SU-DHL-6 (cell line): ENCODE results near the gene SCML2.

Source experiments
- H2AFZ ChIP-seq: fragments of 200-600 bp; sonication (generic); 2 replicates; pipeline ENCODE4 v1.6.1; 2014; ENCODE audit warnings: low read depth, mild to moderate bottlenecking, moderate library complexity, mixed read lengths, antibody characterized with exemption, low read length; ENCODE audit not compliant: severe bottlenecking
- H3F3A ChIP-seq: fragments of 200-600 bp; shearing (Covaris generic); 2 replicates; pipeline ENCODE4 v1.6.0; 2016; ENCODE audit warnings: antibody characterized with exemption, mild to moderate bottlenecking; ENCODE audit not compliant: insufficient read depth
- H3K27ac ChIP-seq: fragments of 200-600 bp; sonication (generic); 2 replicates; pipeline ENCODE4 v1.5.1; 2016; ENCODE audit warnings: low read depth, mild to moderate bottlenecking, low read length, moderate library complexity, mixed read lengths
- H3K27me3 ChIP-seq: fragments of 200-600 bp; sonication (generic), shearing (Covaris generic); 2 replicates; pipeline ENCODE4 v1.6.0; 2014; ENCODE audit warnings: mild to moderate bottlenecking, low read length
- H3K36me3 ChIP-seq: fragments of 200-600 bp; sonication (generic); 2 replicates; pipeline ENCODE4 v1.6.1; 2014; ENCODE audit warnings: mild to moderate bottlenecking, low read length, mixed read lengths
- H3K4me2 ChIP-seq: fragments of 300-600, 200-600 bp; shearing (Covaris generic), sonication (generic); 2 replicates; pipeline ENCODE4 v1.6.0; 2014; ENCODE audit warnings: low read length, low read depth, mild to moderate bottlenecking; ENCODE audit not compliant: poor library complexity, severe bottlenecking
- H3K4me3 ChIP-seq: fragments of 200-600 bp; sonication (generic); 2 replicates; pipeline ENCODE4 v1.5.1; 2014; ENCODE audit warnings: antibody characterized with exemption, low read length, mild to moderate bottlenecking, mixed read lengths; ENCODE audit not compliant: insufficient read depth, poor library complexity, severe bottlenecking
- H3K79me2 ChIP-seq: fragments of 200-600 bp; sonication (generic); 2 replicates; pipeline ENCODE4 v1.6.1; 2014; ENCODE audit warnings: mild to moderate bottlenecking, low read length, moderate library complexity; ENCODE audit not compliant: insufficient read depth
- H3K9ac ChIP-seq: fragments of 200-600 bp; sonication (generic); 2 replicates; pipeline ENCODE4 v1.7.0; 2014; ENCODE audit warnings: mild to moderate bottlenecking, low read length
- H3K9me2 ChIP-seq: fragments of 200-600 bp; sonication (generic); replicated peaks from 2 replicates; pipeline ENCODE4 v1.6.1; 2014; ENCODE audit warnings: low read length; ENCODE audit not compliant: insufficient read depth
- H3K9me3 ChIP-seq: fragments of 200-600 bp; sonication (generic); 2 replicates; pipeline ENCODE4 v1.6.1; 2014; ENCODE audit warnings: low read length, mixed read lengths; ENCODE audit not compliant: insufficient read depth
- H4K20me1 ChIP-seq: fragments of 200-600 bp; sonication (generic); 2 replicates; pipeline ENCODE4 v1.6.1; 2014; ENCODE audit warnings: low read depth, mild to moderate bottlenecking, antibody characterized with exemption, low read length, moderate library complexity, mixed read lengths
- CTCF ChIP-seq: fragments of 200-600 bp; sonication (generic); IDR thresholded peaks from one replicate; pipeline ENCODE4 v1.5.1; 2017; ENCODE audit warnings: antibody characterized with exemption, mild to moderate bottlenecking, low read length, moderate library complexity; ENCODE audit not compliant: insufficient read depth, poor library complexity, severe bottlenecking
- EZH2phosphoT487 ChIP-seq: fragments of 200-600 bp; sonication (generic), shearing (Covaris generic); conservative IDR thresholded peaks from 2 replicates; pipeline ENCODE4 v1.6.1; 2018; ENCODE audit warnings: mild to moderate bottlenecking, antibody characterized with exemption, low read length, moderate library complexity, mixed read lengths

SCML2 gene

GRCh38 chrX:18368402-18368801 is 13.9 kb upstream of the SCML2 start:
- Histone ChIP-seq H2AFZ (no peak overlapping the region), H3K9me3 (no peaks in the 10 kb centered on the region)

GRCh38 chrX:18360867-18361266 is 6.4 kb upstream of the SCML2 start:
- no peaks in the 10 kb centered on the region for H3K36me3 ChIP-seq
- H2AFZ ChIP-seq = no peak overlapping the region
- no peaks in the 10 kb centered on the region for H3K27me3 ChIP-seq
- no peaks in the 10 kb centered on the region for H3K79me2 ChIP-seq
- TF ChIP-seq CTCF = no peak
- TF ChIP-seq EZH2phosphoT487 = no peak
- H3K9ac ChIP-seq = no peak overlapping the region
- H3K9me3 ChIP-seq = no peaks in the 10 kb centered on the region
- no peaks in the 10 kb centered on the region for H3K9me2 ChIP-seq
- no peaks in the 10 kb centered on the region for H4K20me1 ChIP-seq
- H3K27ac ChIP-seq = no peak overlapping the region
- H3F3A ChIP-seq = no peaks in the 10 kb centered on the region
- H3K4me2 ChIP-seq = no peak overlapping the region
- H3K4me3 ChIP-seq = no peak overlapping the region

More at GRCh38 chrX:18368402-18368801, 13.9 kb upstream of the SCML2 start:
- no peak overlapping the region for H3K4me2 ChIP-seq
- no peaks in the 10 kb centered on the region for H3F3A ChIP-seq
- H3K27me3 ChIP-seq = no peaks in the 10 kb centered on the region
- TF ChIP-seq CTCF (no peak), EZH2phosphoT487 (no peak)
- no peaks in the 10 kb centered on the region for H3K9me2 ChIP-seq
- H3K79me2 ChIP-seq = no peaks in the 10 kb centered on the region
- H3K4me3 ChIP-seq = no peak overlapping the region
- H3K9ac ChIP-seq = no peak overlapping the region
- no peak overlapping the region for H3K27ac ChIP-seq
- no peaks in the 10 kb centered on the region for H4K20me1 ChIP-seq
- H3K36me3 ChIP-seq = no peaks in the 10 kb centered on the region

GRCh38 chrX:18353931-18354368 is 538 bp downstream of the SCML2 start:
- H3K9me3 ChIP-seq = no peaks in the 10 kb centered on the region
- no peak overlapping the region for H2AFZ ChIP-seq
- no peaks in the 10 kb centered on the region for H3K27me3 ChIP-seq
- H3K4me2 ChIP-seq = no peak overlapping the region
- no peak overlapping the region for H3K27ac ChIP-seq
- no peak overlapping the region for H3K4me3 ChIP-seq
- TF ChIP-seq CTCF (no peak), EZH2phosphoT487 (no peak)
- no peaks in the 10 kb centered on the region for H3F3A ChIP-seq
- H3K9ac ChIP-seq = no peak overlapping the region
- H3K9me2 ChIP-seq = no peaks in the 10 kb centered on the region
- no peaks in the 10 kb centered on the region for H3K36me3 ChIP-seq
- H4K20me1 ChIP-seq = no peaks in the 10 kb centered on the region
- no peaks in the 10 kb centered on the region for H3K79me2 ChIP-seq

- no peak overlapping the region for H3K27ac ChIP-seq
- no peak overlapping the region for H3K9ac ChIP-seq
- H3K9me3 ChIP-seq = no peaks in the 10 kb centered on the region
- H3K9me2 ChIP-seq = no peaks in the 10 kb centered on the region
- no peaks in the 10 kb centered on the region for H3K79me2 ChIP-seq
- no peak overlapping the region for H2AFZ ChIP-seq
- H3K27me3 ChIP-seq = no peaks in the 10 kb centered on the region
- no peak for TF ChIP-seq CTCF
- no peaks in the 10 kb centered on the region for H4K20me1 ChIP-seq
- H3F3A ChIP-seq = no peaks in the 10 kb centered on the region
- no peak overlapping the region for H3K4me2 ChIP-seq
- H3K4me3 ChIP-seq = no peak overlapping the region
- no peaks in the 10 kb centered on the region for H3K36me3 ChIP-seq
Measured at GRCh38 chrX:18351784-18352183, 2.7 kb downstream of the SCML2 start.
